HG03097 (cell line): Measurements from ENCODE around the gene NHLRC4.
"Not testable (repeated sequence)": the region's sequence is repeated elsewhere in the genome, so short reads cannot be mapped to it uniquely, and the experiment has no call there.

Experiments
- ATAC-seq: cut with Tn5 transposase; IDR thresholded peaks from one replicate; pipeline ENCODE4 v1.9.1; 2021; ENCODE audit not compliant: unreplicated experiment, low FRiP score

NHLRC4 gene

GRCh38 chr16:595094-595528, 28.3 kb downstream of the NHLRC4 start:
- ATAC-seq = no peak

- ATAC-seq = no peak
Measured at GRCh38 chr16:595942-596735, 29.3 kb downstream of the NHLRC4 start.

DNA sequence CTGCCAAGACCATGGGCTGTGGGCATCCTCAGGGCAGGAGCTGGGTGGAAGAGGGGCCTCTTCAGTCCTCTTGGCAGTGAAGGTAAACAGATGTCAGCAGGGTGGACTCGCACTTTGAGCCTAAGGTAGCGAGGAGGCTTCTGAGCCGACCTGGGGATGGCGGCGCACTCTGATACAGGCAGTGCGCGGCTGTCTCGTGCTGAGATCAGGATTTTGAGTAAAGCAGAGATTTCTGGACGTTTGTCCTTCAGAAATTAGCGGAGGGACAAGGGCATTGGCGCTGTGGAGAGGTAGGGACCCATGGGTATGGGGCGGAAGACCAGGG, 29.9 kb downstream of the NHLRC4 start:
- ATAC-seq = no peak

- not testable (repeated sequence) for ATAC-seq
Measured at GRCh38 chr16:597655-598054, 30.9 kb downstream of the NHLRC4 start.

GRCh38 chr16:598823-599739, 32.3 kb downstream of the NHLRC4 start:
- no peak for ATAC-seq

DNA sequence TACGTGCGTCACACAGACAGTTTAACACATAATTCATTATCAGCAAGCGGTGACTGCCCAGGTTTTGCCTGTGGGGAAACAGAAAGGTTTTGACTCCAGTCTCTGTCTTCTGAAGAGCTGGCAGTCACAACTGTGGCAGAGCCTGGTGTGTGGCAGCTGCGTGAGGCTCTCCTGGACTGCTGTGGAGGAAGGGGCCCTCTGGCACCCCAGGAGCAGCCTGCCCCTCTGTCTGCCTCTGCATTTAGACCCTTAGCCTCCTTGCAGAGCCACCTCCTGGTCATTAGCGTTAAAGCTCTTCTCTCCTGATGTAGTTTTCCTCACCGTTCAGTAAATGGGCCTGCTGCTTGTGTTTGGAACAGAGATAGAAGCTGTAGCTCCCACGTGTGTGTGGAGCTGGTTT, 34.0 kb downstream of the NHLRC4 start:
- no peak for ATAC-seq

DNA sequence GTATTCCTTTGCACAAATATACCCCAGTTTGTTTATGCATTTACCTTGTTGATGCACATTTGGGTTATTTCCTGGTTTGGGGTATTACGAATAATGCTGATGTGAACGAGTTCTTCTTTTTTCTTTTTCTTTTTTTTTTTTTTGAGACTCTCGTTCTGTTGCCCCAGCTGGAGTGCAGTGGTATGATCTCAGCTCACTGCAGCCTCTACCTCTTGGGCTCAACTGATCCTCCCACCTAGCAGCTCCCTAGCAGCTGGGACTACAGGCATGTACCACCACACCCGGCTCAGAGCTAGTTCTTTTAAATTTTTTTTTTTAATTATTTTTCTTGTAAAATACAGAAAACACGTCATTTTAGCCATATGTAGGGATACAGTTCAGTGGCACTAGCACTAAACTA, 37.1 kb downstream of the NHLRC4 start:
- ATAC-seq = no peak

DNA sequence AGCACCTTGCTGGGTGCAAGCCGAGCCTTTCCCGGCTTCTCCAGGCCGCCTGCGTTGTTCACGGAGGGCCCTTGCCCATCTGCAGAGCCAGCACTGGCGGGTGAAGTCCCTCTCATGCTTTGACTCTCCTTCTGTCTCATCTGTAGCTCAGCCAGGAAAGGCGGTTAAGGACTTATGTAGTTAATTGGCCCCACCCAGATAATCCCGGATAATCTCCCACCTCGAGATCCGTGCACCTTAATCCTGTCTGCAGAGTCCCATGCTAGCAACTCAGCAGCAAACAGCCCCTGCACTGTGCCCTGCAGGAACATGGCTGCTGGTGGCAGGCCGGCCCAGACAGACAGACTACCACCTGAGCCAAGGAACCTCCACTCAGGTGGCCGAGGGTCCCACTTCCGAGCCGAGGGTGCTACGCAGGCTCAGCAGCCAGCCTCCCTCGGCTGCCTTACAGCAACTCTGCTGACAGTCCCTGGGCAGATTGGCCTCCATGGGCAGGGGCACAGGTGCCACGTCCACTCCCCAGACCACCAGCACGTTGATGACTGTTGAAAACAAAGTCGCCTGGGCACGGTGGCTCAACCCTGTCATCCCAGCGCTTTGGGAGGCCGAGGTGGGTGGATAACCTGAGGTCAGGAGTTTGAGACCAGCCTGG, 40.0 kb downstream of the NHLRC4 start:
- no peak for ATAC-seq

DNA sequence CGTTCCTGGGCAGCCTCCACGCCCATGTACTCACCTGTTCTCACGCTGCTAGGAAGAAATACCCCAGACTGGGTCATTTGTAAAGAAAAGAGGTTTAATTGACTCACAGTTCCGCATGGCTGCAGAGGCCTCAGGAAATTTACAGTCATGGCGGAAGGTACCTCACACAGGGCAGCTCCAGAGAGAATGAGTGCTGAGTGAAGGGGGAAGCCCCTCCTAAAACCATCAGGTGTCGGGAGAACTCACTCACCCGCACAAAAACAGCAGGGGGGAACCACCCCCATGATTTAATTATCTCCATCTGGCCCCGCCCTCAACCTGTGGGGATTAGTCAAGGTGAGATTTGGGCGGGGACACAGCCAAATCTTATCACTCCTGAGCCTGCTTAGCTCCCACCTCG, 41.2 kb downstream of the NHLRC4 start:
- ATAC-seq = no peak

GRCh38 chr16:609316-609715, 42.5 kb downstream of the NHLRC4 start:
- ATAC-seq = no peak

DNA sequence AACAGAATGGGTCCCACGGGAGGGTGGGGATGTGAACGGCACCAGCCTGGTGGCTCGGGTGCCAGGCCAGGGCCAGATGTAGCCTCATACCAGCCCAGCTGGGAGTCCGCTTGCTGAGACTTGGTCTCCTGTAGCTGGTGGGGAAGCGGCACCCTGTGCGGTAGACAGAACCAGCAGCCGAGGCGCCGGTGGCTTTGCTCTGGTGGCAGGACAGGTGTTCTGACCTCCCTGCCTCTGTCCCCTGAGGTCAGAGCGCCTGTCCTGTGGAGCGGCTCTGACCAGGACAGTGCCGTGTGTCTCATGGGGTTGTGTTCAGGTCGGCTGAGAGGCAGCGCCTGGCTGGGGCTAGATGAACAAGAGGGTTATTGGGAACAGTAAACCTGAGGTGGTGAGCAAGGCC, 43.2 kb downstream of the NHLRC4 start:
- ATAC-seq = no peak

DNA sequence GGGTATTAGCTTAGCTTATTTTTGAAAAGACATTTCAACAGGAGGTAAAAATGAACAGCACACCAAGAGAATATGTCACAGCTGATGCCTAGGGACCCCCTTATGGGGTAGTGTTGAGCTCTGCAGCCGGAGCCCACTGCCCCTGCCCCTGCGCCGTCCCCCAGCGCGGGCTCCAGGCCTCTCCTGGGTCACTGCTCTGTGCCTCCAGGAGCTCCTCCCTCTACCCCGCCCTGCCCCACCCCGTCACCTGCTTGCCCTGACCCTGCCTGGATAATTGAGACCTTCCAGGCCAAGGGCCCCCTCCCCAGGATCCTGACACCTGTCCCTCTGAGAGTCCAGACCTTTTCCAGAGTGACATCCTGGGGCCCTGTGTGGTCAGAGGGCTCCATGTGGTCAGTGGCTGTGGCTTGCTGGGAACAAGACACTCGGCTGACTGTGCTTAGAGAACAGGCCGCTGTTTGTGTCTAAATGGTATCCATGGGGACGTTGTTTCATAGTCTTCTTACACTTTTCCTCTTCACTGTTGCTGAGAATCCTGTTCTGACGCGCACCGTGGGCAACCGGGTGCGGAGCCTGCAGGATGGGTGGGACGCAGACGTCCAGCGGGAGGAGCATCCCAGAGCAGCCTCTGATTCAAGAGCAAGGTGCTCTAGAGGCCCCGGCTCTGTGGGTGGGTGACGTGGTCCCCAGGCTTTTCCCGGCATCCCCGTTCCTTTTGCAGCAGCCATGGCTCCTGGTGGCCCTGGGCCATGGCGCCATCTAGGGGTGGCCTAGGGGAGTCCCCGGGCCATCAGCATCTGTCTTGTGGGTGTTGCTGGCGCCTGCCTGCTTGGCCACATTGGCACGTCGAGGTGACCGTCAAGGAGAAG, 43.9 kb downstream of the NHLRC4 start:
- ATAC-seq = no peak

GRCh38 chr16:615122-615521, 48.3 kb downstream of the NHLRC4 start:
- ATAC-seq = no peak

DNA sequence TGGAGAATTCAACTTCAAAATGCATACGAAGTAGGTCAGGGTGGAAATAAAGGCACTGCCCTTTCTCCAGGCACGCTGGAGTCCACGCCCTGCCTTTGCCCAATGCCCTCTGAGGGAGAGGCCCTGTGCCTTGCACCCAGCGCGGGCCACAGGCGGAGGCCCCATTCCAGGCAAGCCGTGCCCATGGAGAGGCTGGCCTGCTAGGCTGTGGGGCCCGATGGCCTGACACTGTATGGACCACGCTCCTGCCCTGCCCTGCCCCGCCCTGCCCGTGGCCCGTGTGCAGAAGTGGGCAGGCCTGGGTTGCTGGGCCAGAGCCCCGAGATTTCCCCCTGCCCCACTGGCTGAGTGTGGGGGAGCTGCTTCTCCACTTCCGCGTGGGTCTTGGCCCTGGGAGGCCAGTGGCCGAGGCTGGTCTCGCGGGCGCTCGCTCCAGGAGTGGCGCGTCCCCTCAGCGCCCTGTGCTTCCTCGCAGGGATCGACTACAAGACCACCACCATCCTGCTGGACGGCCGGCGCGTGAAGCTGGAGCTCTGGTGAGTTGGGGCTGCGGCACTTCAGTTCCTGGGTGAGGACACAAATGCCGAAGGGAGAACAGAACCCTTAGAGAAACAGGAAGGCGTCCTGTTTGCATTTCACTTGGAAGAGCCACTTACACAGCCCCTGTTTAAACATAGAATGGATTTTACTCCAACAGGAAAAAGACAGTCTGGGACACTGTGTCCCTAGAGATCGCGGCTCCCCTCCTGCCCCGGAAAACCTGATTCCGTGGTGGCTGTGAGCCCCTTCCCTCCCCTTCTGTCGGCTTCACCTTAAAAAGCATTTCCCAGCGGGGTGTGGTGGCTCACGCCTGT, 50.2 kb downstream of the NHLRC4 start:
- ATAC-seq = no peak

DNA sequence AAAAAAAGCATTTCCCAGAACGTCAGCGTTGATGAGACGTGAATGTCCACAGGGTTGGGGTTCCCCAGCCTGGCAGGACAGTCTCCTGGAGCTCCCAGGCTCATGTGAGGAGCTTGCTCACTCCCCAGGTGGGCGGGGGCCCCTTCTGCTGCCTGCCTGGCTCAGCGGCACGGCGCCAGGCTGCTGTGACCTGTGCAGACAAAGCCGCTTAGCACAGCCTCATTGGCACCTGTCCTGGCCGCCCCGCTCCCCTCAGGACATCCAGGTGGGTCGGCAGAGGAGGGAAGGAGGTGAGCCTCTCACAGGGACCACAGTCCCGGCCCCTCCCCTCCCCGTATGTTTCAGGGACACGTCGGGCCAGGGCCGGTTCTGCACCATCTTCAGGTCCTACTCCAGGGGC, 51.0 kb downstream of the NHLRC4 start:
- ATAC-seq = no peak
